ENCODE data around the gene ZNF627. TPM values are rescaled to one million over a fixed set of nuclear protein-coding genes. Genes with fewer than 3 reads are reported as not detected.
"Not testable (repeated sequence)": the region's sequence is repeated elsewhere in the genome, so short reads cannot be mapped to it uniquely, and the experiment has no call there.

Gene ZNF627
- total RNA-seq, 1 donor from 2014 or later: 9.4 TPM

DNA sequence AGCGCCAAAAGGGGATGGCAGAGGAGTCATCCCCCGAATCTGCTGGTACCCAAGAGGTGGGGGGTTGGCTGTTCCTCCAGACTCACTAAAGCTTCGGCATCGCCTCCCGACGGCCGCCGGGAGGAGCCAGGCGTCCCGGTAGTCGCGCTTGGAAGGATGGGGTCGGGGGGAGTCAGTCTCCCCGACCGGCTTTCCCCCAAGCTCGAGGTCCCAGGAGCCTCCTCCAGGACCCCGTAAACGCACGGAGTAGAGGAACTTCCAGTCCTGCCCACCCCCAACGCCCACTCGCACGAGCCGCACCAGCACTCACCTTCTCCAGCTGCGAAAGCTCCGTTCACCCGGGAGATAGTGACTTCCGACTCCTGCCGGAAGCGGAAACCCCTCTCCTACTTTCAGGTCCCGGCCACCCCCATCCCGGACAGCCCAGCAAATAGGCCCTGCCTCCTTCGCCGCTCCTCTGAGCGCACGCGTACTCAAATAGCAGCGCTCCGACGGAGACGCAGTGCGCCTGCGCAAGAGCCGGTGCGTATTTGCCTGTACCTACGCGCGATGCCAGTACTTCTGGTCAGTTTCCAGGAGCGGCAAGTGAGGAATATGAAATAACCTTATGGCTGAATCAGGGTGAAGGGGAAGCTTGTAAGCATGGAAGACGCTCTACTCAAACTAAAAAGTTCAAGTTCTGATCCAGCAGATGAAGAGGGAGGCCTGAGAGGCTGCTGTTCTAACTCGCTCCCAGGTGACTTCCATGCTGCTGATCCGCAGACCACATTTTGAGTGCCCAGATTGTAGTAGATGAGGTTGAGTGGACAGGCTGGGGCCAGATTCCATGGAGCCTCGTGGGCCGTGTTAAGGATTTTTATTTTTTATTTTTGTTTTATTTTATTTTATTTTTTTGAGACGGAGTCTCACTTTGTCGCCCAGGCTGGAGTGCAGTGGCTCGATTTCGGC is 38.1 kb upstream of the ZNF627 start, which contains the start of gene ELOF1:
ELOF1 (minus strand) TSS at position 350 of the 948 bp plus-strand sequence. CDS start 4,883 bp downstream, outside the sequence.
- Histone ChIP-seq H3K36me3 (peaks cover 22% of the 10 kb centered on the region), H3K9me3 (no peaks in the 10 kb centered on the region), H3K27me3 (ENCODE audit: low read depth) (no peaks in the 10 kb centered on the region), H3K27ac (peak within 1 kb of the TSS; percentile 83), H3K4me1 (peaks cover 34% of the 10 kb centered on the region), H3K4me3 (peak within 1 kb of the TSS; percentile 88)
- DNase-seq (peak; percentile 99), ATAC-seq (peak; percentile 98)
- intact Hi-C loops (cut with DNase I): no loop called here
- TF ChIP-seq, protein P1, sequence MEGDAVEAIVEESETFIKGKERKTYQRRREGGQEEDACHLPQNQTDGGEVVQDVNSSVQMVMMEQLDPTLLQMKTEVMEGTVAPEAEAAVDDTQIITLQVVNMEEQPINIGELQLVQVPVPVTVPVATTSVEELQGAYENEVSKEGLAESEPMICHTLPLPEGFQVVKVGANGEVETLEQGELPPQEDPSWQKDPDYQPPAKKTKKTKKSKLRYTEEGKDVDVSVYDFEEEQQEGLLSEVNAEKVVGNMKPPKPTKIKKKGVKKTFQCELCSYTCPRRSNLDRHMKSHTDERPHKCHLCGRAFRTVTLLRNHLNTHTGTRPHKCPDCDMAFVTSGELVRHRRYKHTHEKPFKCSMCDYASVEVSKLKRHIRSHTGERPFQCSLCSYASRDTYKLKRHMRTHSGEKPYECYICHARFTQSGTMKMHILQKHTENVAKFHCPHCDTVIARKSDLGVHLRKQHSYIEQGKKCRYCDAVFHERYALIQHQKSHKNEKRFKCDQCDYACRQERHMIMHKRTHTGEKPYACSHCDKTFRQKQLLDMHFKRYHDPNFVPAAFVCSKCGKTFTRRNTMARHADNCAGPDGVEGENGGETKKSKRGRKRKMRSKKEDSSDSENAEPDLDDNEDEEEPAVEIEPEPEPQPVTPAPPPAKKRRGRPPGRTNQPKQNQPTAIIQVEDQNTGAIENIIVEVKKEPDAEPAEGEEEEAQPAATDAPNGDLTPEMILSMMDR (IDR thresholded peaks at IDR 0.05): no peak

- Histone ChIP-seq H3K27ac (no peak overlapping the region), H3K4me1 (peaks cover 34% of the 10 kb centered on the region), H3K27me3 (ENCODE audit: low read depth) (no peaks in the 10 kb centered on the region), H3K4me3 (peak overlapping the region; percentile 88), H3K36me3 (peaks cover 8% of the 10 kb centered on the region), H3K9me3 (no peaks in the 10 kb centered on the region)
- DNase-seq (no peak), ATAC-seq (peak; percentile 78 to 80)
- intact Hi-C loops (cut with DNase I): no loop called here
- TF ChIP-seq, protein P1 (IDR thresholded peaks at IDR 0.05): peak; percentile 68
These were observed 36.8 kb upstream of the ZNF627 start for GRCh38 chr19:11560404-11561051.

GRCh38 chr19:11563532-11563931 is 33.8 kb upstream of the ZNF627 start:
- no peak for DNase-seq
- Histone ChIP-seq H3K27me3 (ENCODE audit: low read depth) (no peaks in the 10 kb centered on the region), H3K4me3 (no peak overlapping the region), H3K9me3 (no peaks in the 10 kb centered on the region), H3K27ac (no peak overlapping the region), H3K36me3 (no peaks in the 10 kb centered on the region), H3K4me1 (peaks cover 15% of the 10 kb centered on the region)
- TF ChIP-seq, protein P1 (IDR thresholded peaks at IDR 0.05): no peak
- no peak for ATAC-seq
- intact Hi-C loops (cut with DNase I): no loop called here

DNA sequence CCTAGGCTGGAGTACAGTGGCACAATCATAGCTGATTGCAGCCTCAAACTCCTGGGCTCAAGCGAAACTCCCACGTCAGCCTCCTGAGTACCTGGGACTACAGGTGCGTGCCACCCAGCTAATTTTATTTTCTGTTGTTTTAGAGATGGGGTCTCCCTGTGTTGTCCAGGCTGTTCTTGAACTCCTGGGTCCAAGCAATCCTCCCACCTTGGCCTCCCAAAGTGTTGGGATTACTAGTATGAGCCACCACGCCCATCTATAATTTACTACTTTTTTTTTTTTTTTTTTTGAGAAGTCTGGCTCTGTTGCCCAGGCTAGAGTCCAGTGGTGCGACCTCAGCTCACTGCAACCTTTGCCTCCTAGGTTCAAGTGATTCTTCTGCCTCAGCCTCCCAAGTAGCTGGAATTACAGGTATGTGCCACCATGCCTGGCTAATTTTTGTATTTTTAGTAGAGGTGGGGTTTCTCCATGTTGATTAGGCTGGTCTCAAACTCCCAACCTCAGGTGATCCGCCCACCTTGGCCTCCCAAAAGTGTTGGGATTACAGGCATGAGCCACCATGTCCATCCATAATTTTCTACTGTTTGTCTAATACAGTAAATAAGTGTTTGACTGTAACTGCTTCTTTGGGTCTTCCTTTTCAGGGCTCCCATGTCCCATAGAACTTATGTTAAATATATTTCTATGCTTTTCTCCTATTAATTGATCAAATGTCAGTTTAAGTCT is 33.0 kb upstream of the ZNF627 start:
- H3K36me3 ChIP-seq; ATAC-seq; DNase-seq; intact Hi-C loops (cut with DNase I); H3K27ac ChIP-seq; H3K4me3 ChIP-seq; H3K27me3 ChIP-seq (ENCODE audit: low read depth); H3K9me3 ChIP-seq: not testable (repeated sequence)
- peaks cover 14% of the 10 kb centered on the region for H3K4me1 ChIP-seq

DNA sequence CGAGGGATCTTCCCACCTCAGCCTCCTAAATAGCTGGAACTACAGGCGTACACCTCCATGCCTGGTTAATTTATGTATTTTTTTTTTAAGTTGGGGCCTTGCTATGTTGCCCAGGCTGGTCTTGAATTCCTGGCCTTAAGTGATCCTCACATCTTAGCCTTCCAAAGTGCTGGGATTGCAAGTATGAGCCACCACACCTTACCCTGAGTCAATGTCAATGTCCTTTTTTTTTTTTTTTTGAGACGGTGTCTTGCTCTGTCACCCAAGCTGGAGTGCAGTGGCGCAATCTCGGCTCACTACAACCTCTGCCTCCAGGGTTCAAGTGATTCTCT is 31.7 kb upstream of the ZNF627 start:
- H3K4me3 ChIP-seq; H3K4me1 ChIP-seq; H3K9me3 ChIP-seq; ATAC-seq; intact Hi-C loops (cut with DNase I); H3K27me3 ChIP-seq (ENCODE audit: low read depth); H3K27ac ChIP-seq; H3K36me3 ChIP-seq; DNase-seq: not testable (repeated sequence)

GRCh38 chr19:11566164-11566563 is 31.1 kb upstream of the ZNF627 start:
- DNase-seq (no peak), ATAC-seq (no peak)
- intact Hi-C loops (cut with DNase I): no loop called here
- Histone ChIP-seq H3K4me1 (no peaks in the 10 kb centered on the region), H3K9me3 (no peaks in the 10 kb centered on the region), H3K27ac (no peak overlapping the region), H3K27me3 (ENCODE audit: low read depth) (no peaks in the 10 kb centered on the region), H3K36me3 (no peaks in the 10 kb centered on the region), H3K4me3 (no peak overlapping the region)
- TF ChIP-seq, protein P1 (IDR thresholded peaks at IDR 0.05): no peak

All from lower lobe of right lung (tissue), 2 donors.